Heart left ventricle (tissue), 13 donors: ENCODE measurements around the gene FAM98B.

Experiments
- POLR2A ChIP-seq, 2 donors: fragments of 450-650 bp; IDR thresholded peaks; one replicate each; pipeline ENCODE4 v1.6.1; 2017; ENCODE audit warnings: antibody characterized with exemption in 2 of 2, mild to moderate bottlenecking in 2 of 2, moderate library complexity in 2 of 2
- TF ChIP-seq, protein P1 (sequence below), 12 donors: fragments of 200-600 bp; sonication (generic) in 4 of 12; IDR thresholded peaks; one replicate each; pipeline versions ENCODE4 v1.5.0 to v1.8.0; 2018 to 2022; ENCODE audit warnings: antibody characterized with exemption in 12 of 12, mild to moderate bottlenecking in 5 of 12
- donor health status: ischemic (EF 13 %, LVEDD 7.1; RV severe dilation, severe dysfunction).
- donor health status: DM: no; HTN: yes; CAD: no.
- donor health status: DM: no; HTN: no; CAD: no.
- donor health status: ischemic (EF 25% LVEDD 6.9; RV normal size, moderate dysfunction).
- donor health status: ischemic (EF 25% LVEDD 5.7; RV mildly dilated, moderate dysfunction).
- donor health status: ischemic (EF 35%, LVEDD 5.7; RV mildly dilated, moderate dysfunction).
- donor health status: nonischemic (EF 11% LVEDD 7.7; RV severe dilation, severe dysfunction).
- donor health status: DM: yes; HTN: yes; CAD: no.
- donor health status: PGD.
- donor health status: ischemic (EF 29% LVEDD 5.4; RV normal size, mild dysfunction).
- donor health status: nonischemic (EF 23%, LVEDD 6.1; RV moderate dilation, normal function).

DNA sequence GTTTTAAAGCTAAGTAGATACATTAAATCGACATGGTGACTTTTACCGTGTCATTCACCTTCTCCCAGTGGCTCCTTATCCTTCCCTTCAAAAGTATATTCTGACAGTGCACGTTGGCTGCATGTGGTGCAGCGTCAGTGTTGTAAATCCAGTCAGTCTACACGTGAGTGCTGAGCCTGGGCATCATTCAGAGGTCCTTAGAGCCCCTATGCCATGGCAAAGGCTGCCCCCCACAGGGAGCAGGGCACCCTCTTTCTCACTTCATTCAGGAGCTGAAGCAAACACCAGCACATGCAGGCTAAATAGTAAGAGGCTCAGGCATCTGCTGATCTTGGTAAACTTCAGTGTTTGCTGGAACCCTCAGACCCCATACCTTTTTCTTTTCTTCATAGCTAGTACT, 67.4 kb downstream of the FAM98B start:
- TF ChIP-seq, protein P1, sequence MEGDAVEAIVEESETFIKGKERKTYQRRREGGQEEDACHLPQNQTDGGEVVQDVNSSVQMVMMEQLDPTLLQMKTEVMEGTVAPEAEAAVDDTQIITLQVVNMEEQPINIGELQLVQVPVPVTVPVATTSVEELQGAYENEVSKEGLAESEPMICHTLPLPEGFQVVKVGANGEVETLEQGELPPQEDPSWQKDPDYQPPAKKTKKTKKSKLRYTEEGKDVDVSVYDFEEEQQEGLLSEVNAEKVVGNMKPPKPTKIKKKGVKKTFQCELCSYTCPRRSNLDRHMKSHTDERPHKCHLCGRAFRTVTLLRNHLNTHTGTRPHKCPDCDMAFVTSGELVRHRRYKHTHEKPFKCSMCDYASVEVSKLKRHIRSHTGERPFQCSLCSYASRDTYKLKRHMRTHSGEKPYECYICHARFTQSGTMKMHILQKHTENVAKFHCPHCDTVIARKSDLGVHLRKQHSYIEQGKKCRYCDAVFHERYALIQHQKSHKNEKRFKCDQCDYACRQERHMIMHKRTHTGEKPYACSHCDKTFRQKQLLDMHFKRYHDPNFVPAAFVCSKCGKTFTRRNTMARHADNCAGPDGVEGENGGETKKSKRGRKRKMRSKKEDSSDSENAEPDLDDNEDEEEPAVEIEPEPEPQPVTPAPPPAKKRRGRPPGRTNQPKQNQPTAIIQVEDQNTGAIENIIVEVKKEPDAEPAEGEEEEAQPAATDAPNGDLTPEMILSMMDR (IDR thresholded peaks at IDR 0.05): no peak
- no peak for TF ChIP-seq POLR2A (IDR thresholded peaks at IDR 0.05)
